Loucy (cell line): ENCODE results near the gene OR6N2.
A peak's percentile ranks its signal among the peaks of the same experiment; 100 is the strongest.

Experiments used
- H2AFZ ChIP-seq: fragments of 200-600 bp; sonication (generic); 2 replicates; pipeline ENCODE4 v1.6.0; 2016; ENCODE audit warnings: antibody characterized with exemption, mild to moderate bottlenecking, low read length, moderate library complexity
- H3F3A ChIP-seq: fragments of 200-600 bp; 2 replicates; pipeline ENCODE4 v1.6.0; 2016; ENCODE audit warnings: antibody characterized with exemption, low read depth, mild to moderate bottlenecking
- H3K27me3 ChIP-seq: fragments of 200-600 bp; sonication (generic); 2 replicates; pipeline ENCODE4 v1.6.1; 2014; ENCODE audit warnings: low read length, mild to moderate bottlenecking; ENCODE audit not compliant: insufficient read depth, poor library complexity, severe bottlenecking
- H3K36me3 ChIP-seq: fragments of 200-600 bp; sonication (generic); 2 replicates; pipeline ENCODE4 v1.6.1; 2016; ENCODE audit warnings: low read length; ENCODE audit not compliant: insufficient read depth
- H3K4me1 ChIP-seq: fragments of 200-600 bp; sonication (generic); 2 replicates; pipeline ENCODE4 v1.5.1; 2014; ENCODE audit warnings: low read length, mild to moderate bottlenecking; ENCODE audit not compliant: insufficient read depth, poor library complexity, severe bottlenecking
- H3K4me2 ChIP-seq: fragments of 200-600 bp; sonication (generic); 2 replicates; pipeline ENCODE4 v1.6.0; 2014; ENCODE audit warnings: antibody characterized with exemption, low read length, low read depth, mild to moderate bottlenecking; ENCODE audit not compliant: poor library complexity, severe bottlenecking
- H3K4me3 ChIP-seq: fragments of 200-600 bp; sonication (generic); 2 replicates; pipeline ENCODE4 v1.5.1; 2014; ENCODE audit warnings: low read length, mild to moderate bottlenecking, mixed read lengths; ENCODE audit not compliant: poor library complexity, severe bottlenecking
- H3K79me2 ChIP-seq: fragments of 200-600 bp; sonication (generic); 2 replicates; pipeline ENCODE4 v1.6.1; 2014; ENCODE audit warnings: low read length; ENCODE audit not compliant: insufficient read depth
- H3K9ac ChIP-seq: fragments of 200-600 bp; sonication (generic); 2 replicates; pipeline ENCODE4 v1.6.0; 2014; ENCODE audit warnings: mild to moderate bottlenecking, low read depth, low read length, moderate library complexity; ENCODE audit not compliant: poor library complexity, severe bottlenecking
- H3K9me2 ChIP-seq: fragments of 200-600 bp; sonication (generic); replicated peaks from 2 replicates; pipeline ENCODE4 v1.6.1; 2016; ENCODE audit warnings: low read depth, low read length, mixed read lengths
- H3K9me3 ChIP-seq: fragments of 200-600 bp; sonication (generic); 2 replicates; pipeline ENCODE4 v1.6.1; 2014; ENCODE audit warnings: mild to moderate bottlenecking, antibody characterized with exemption, low read length, low read depth; ENCODE audit not compliant: insufficient read depth
- H4K20me1 ChIP-seq: fragments of 200-600 bp; sonication (generic); 2 replicates; pipeline ENCODE4 v1.6.0; 2014; ENCODE audit warnings: antibody characterized with exemption, low read length, mild to moderate bottlenecking; ENCODE audit not compliant: insufficient read depth, poor library complexity, severe bottlenecking
- EZH2phosphoT487 ChIP-seq: fragments of 200-600 bp; IDR thresholded peaks from 2 replicates; pipeline ENCODE4 v1.6.1; 2018; ENCODE audit warnings: antibody characterized with exemption, mild to moderate bottlenecking, moderate library complexity, borderline replicate concordance
- TF ChIP-seq, protein P1 (sequence below): fragments of 200-600 bp; sonication (generic); conservative IDR thresholded peaks from 2 replicates; pipeline ENCODE4 v1.5.1; 2014; ENCODE audit warnings: mild to moderate bottlenecking, antibody characterized with exemption, low read length

Gene OR6N2

GRCh38 chr1:158819461-158820443 lies 38.7 kb upstream of the OR6N2 start:
- H3K4me2 ChIP-seq, result peak overlapping the region; percentile 50

DNA sequence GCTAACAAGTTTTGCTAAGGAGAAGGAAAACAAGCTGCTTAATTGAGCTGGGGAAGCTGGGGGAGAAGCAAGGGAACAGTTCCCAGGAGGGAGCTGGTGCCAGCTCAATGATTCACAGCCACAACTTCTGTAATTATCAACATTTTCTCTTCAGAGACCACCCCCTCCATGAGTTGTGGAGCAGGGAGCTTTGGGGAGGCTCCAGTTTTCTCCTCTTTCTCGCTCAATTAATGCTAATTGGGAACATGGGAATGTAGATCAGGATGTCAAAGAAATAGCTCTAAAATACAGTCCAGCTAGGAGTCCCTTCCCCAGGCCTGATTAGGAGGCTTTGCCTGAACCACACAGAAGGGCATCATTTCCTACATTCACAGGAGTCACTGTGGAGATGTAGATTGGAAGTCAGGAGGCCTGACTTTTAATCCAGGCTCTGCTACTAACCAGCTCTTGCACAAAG lies 38.0 kb upstream of the OR6N2 start:
- H3K9ac ChIP-seq, result peak overlapping the region; percentile 22
- H3K4me3 ChIP-seq, result peak overlapping the region; percentile 45
- H3K9me3 ChIP-seq, result no peaks in the 10 kb centered on the region
- H3F3A ChIP-seq, result no peaks in the 10 kb centered on the region
- H3K27me3 ChIP-seq, result no peaks in the 10 kb centered on the region
- TF ChIP-seq, protein P1, sequence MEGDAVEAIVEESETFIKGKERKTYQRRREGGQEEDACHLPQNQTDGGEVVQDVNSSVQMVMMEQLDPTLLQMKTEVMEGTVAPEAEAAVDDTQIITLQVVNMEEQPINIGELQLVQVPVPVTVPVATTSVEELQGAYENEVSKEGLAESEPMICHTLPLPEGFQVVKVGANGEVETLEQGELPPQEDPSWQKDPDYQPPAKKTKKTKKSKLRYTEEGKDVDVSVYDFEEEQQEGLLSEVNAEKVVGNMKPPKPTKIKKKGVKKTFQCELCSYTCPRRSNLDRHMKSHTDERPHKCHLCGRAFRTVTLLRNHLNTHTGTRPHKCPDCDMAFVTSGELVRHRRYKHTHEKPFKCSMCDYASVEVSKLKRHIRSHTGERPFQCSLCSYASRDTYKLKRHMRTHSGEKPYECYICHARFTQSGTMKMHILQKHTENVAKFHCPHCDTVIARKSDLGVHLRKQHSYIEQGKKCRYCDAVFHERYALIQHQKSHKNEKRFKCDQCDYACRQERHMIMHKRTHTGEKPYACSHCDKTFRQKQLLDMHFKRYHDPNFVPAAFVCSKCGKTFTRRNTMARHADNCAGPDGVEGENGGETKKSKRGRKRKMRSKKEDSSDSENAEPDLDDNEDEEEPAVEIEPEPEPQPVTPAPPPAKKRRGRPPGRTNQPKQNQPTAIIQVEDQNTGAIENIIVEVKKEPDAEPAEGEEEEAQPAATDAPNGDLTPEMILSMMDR, result no peak
- no peak for TF ChIP-seq EZH2phosphoT487
- peak overlapping the region; percentile 50 for H3K4me2 ChIP-seq
- H3K36me3 ChIP-seq, result no peaks in the 10 kb centered on the region
- peaks cover 30% of the 10 kb centered on the region for H3K4me1 ChIP-seq
- no peaks in the 10 kb centered on the region for H4K20me1 ChIP-seq
- peak overlapping the region; percentile 44 for H2AFZ ChIP-seq
- H3K79me2 ChIP-seq, result no peaks in the 10 kb centered on the region
- H3K9me2 ChIP-seq, result no peaks in the 10 kb centered on the region

More at GRCh38 chr1:158819461-158820443, 38.7 kb upstream of the OR6N2 start:
- H3F3A ChIP-seq, result no peaks in the 10 kb centered on the region
- H3K4me3 ChIP-seq, result peak overlapping the region; percentile 45
- H3K9me3 ChIP-seq, result no peaks in the 10 kb centered on the region
- H3K36me3 ChIP-seq, result no peaks in the 10 kb centered on the region
- TF ChIP-seq, protein P1, result no peak
- no peak for TF ChIP-seq EZH2phosphoT487
- no peaks in the 10 kb centered on the region for H3K79me2 ChIP-seq
- no peaks in the 10 kb centered on the region for H4K20me1 ChIP-seq
- no peaks in the 10 kb centered on the region for H3K9me2 ChIP-seq
- H2AFZ ChIP-seq, result peak overlapping the region; percentile 44
- peaks cover 30% of the 10 kb centered on the region for H3K4me1 ChIP-seq
- no peaks in the 10 kb centered on the region for H3K27me3 ChIP-seq
- H3K9ac ChIP-seq, result peak overlapping the region; percentile 22

GRCh38 chr1:158818560-158818959 lies 37.6 kb upstream of the OR6N2 start:
- no peaks in the 10 kb centered on the region for H3K27me3 ChIP-seq
- no peaks in the 10 kb centered on the region for H3K9me2 ChIP-seq
- H3K36me3 ChIP-seq, result no peaks in the 10 kb centered on the region
- no peak for TF ChIP-seq EZH2phosphoT487
- TF ChIP-seq, protein P1, result no peak
- no peaks in the 10 kb centered on the region for H3K9me3 ChIP-seq
- peaks cover 30% of the 10 kb centered on the region for H3K4me1 ChIP-seq
- no peaks in the 10 kb centered on the region for H3F3A ChIP-seq
- H3K4me2 ChIP-seq, result peak overlapping the region; percentile 50
- peak overlapping the region; percentile 44 for H2AFZ ChIP-seq
- no peaks in the 10 kb centered on the region for H3K79me2 ChIP-seq
- H4K20me1 ChIP-seq, result no peaks in the 10 kb centered on the region
- H3K4me3 ChIP-seq, result no peak overlapping the region
- peak overlapping the region; percentile 22 for H3K9ac ChIP-seq
